SK-N-SH treated with all-trans-retinoic acid at 6 μM for 48 hours (cell line): ENCODE results near the gene PCYT1B.

Experiments
- ATAC-seq: fragments of 200-7000 bp; cut with Tn5 transposase; 3 replicates; pipeline ENCODE4 v1.9.1; 2020; ENCODE audit warnings: mild to moderate bottlenecking, moderate library complexity
- ARNTL ChIP-seq: fragments of 450-650 bp; formaldehyde crosslinking; IDR thresholded peaks from 2 replicates; pipeline ENCODE4 v1.5.0; 2020; ENCODE audit warnings: low read depth, mild to moderate bottlenecking, moderate library complexity, borderline replicate concordance
- CREB5 ChIP-seq: fragments of 250-450 bp; sonication (Bioruptor Pico); IDR thresholded peaks from 2 replicates; pipeline ENCODE4 v1.5.1; 2020; ENCODE audit warnings: low read depth, mild to moderate bottlenecking, moderate library complexity
- CSDC2 ChIP-seq: fragments of 250-450 bp; sonication (Bioruptor Pico); IDR thresholded peaks from 2 replicates; pipeline ENCODE4 v1.5.0; 2020; ENCODE audit warnings: mild to moderate bottlenecking, moderate library complexity
- CSRNP3 ChIP-seq: fragments of 250-450 bp; sonication (Bioruptor Pico); IDR thresholded peaks from 2 replicates; pipeline ENCODE4 v1.5.1; 2021; ENCODE audit warnings: mild to moderate bottlenecking, moderate library complexity
- ESRRG ChIP-seq: fragments of 250-450 bp; sonication (Bioruptor Pico); IDR thresholded peaks from 2 replicates; pipeline ENCODE4 v1.6.1; 2021; ENCODE audit warnings: mild to moderate bottlenecking
- GLIS3 ChIP-seq: fragments of 250-450 bp; sonication (Bioruptor Pico); IDR thresholded peaks from 2 replicates; pipeline ENCODE4 v1.5.0; 2020; ENCODE audit warnings: mild to moderate bottlenecking, moderate library complexity
- ISL1 ChIP-seq: fragments of 250-450 bp; sonication (Bioruptor Pico); IDR thresholded peaks from 2 replicates; pipeline ENCODE4 v2.1.2; 2022; ENCODE audit warnings: mild to moderate bottlenecking, moderate library complexity
- OSR1 ChIP-seq: fragments of 250-450 bp; sonication (Bioruptor Pico); IDR thresholded peaks from 2 replicates; pipeline ENCODE4 v1.8.0; 2022; ENCODE audit warnings: moderate library complexity, mild to moderate bottlenecking, inconsistent platforms
- PATZ1 ChIP-seq: fragments of 250-450 bp; sonication (Bioruptor Pico); IDR thresholded peaks from 2 replicates; pipeline ENCODE4 v1.8.0; 2020; ENCODE audit warnings: mild to moderate bottlenecking, moderate library complexity, borderline replicate concordance
- POU6F1 ChIP-seq: fragments of 250-450 bp; sonication (Bioruptor Pico); IDR thresholded peaks from 2 replicates; pipeline ENCODE4 v1.8.0; 2021; ENCODE audit warnings: low read depth, mild to moderate bottlenecking, moderate library complexity, borderline replicate concordance
- PPARA ChIP-seq: fragments of 250-450 bp; sonication (Bioruptor Pico); IDR thresholded peaks from 2 replicates; pipeline ENCODE4 v1.5.0; 2020; ENCODE audit warnings: mild to moderate bottlenecking, borderline replicate concordance
- RARB ChIP-seq: fragments of 250-450 bp; sonication (Bioruptor Pico); IDR thresholded peaks from 2 replicates; pipeline ENCODE4 v1.8.0; 2021; ENCODE audit warnings: mild to moderate bottlenecking, moderate library complexity
- SNAI2 ChIP-seq: fragments of 250-450 bp; sonication (Bioruptor Pico); IDR thresholded peaks from 2 replicates; pipeline ENCODE4 v1.5.0; 2020; ENCODE audit warnings: mild to moderate bottlenecking, moderate library complexity
- TCF4 ChIP-seq: fragments of 250-450 bp; sonication (Bioruptor Pico); IDR thresholded peaks from 2 replicates; pipeline ENCODE4 v1.8.0; 2021; ENCODE audit warnings: mild to moderate bottlenecking, moderate library complexity, borderline replicate concordance
- TOX ChIP-seq: fragments of 250-450 bp; sonication (Bioruptor Pico); IDR thresholded peaks from 2 replicates; pipeline ENCODE4 v1.8.0; 2021; ENCODE audit warnings: mild to moderate bottlenecking, moderate library complexity, borderline replicate concordance
- TSHZ2 ChIP-seq: fragments of 250-450 bp; sonication (Bioruptor Pico); IDR thresholded peaks from 2 replicates; pipeline ENCODE4 v1.5.0; 2020; ENCODE audit warnings: mild to moderate bottlenecking, moderate library complexity
- ZC3H10 ChIP-seq: fragments of 250-450 bp; sonication (Bioruptor Pico); IDR thresholded peaks from 2 replicates; pipeline ENCODE4 v1.5.1; 2021; ENCODE audit warnings: mild to moderate bottlenecking, moderate library complexity
- ZFP3 ChIP-seq: fragments of 250-450 bp; sonication (Bioruptor Pico); IDR thresholded peaks from 2 replicates; pipeline ENCODE4 v1.5.0; 2020; ENCODE audit warnings: mild to moderate bottlenecking, moderate library complexity
- ZNF565 ChIP-seq: fragments of 450-650 bp; formaldehyde crosslinking; conservative IDR thresholded peaks from 2 replicates; pipeline ENCODE4 v1.5.0; 2020; ENCODE audit warnings: low read depth, mild to moderate bottlenecking, moderate library complexity
- ZNF70 ChIP-seq: fragments of 450-650 bp; formaldehyde crosslinking; IDR thresholded peaks from 2 replicates; pipeline ENCODE4 v1.5.0; 2020; ENCODE audit warnings: mild to moderate bottlenecking, moderate library complexity
- ZNF8 ChIP-seq: fragments of 450-650 bp; formaldehyde crosslinking; IDR thresholded peaks from 2 replicates; pipeline ENCODE4 v1.5.0; 2020; ENCODE audit warnings: mild to moderate bottlenecking, moderate library complexity

PCYT1B gene

GRCh38 chrX:24567169-24567568 is 80.0 kb downstream of the PCYT1B start:
- no peak for ATAC-seq
- no peak for TF ChIP-seq TSHZ2 (CRISPR knock-in tag)
- TF ChIP-seq TCF4 (CRISPR knock-in tag): no peak
- no peak for TF ChIP-seq ARNTL (CRISPR knock-in tag)
- TF ChIP-seq ZNF565 (CRISPR knock-in tag): no peak
- no peak for TF ChIP-seq GLIS3 (CRISPR knock-in tag)
- no peak for TF ChIP-seq ZC3H10 (CRISPR knock-in tag)
- no peak for TF ChIP-seq CSRNP3
- no peak for TF ChIP-seq RARB
- no peak for TF ChIP-seq PATZ1 (CRISPR knock-in tag)
- TF ChIP-seq OSR1 (CRISPR knock-in tag): no peak
- TF ChIP-seq SNAI2 (CRISPR knock-in tag): no peak
- no peak for TF ChIP-seq TOX
- TF ChIP-seq PPARA (CRISPR knock-in tag): no peak
- no peak for TF ChIP-seq ZNF8 (CRISPR knock-in tag)
- TF ChIP-seq CREB5: no peak
- TF ChIP-seq CSDC2: no peak
- TF ChIP-seq ESRRG: no peak
- TF ChIP-seq ISL1 (CRISPR knock-in tag): no peak
- no peak for TF ChIP-seq POU6F1 (CRISPR knock-in tag)
- no peak for TF ChIP-seq ZFP3 (CRISPR knock-in tag)
- TF ChIP-seq, all 23 proteins: peak for 0

- TF ChIP-seq CSDC2 (no peak), ZC3H10 (CRISPR knock-in tag) (no peak), POU6F1 (CRISPR knock-in tag) (no peak), ISL1 (CRISPR knock-in tag) (no peak), CREB5 (no peak), TSHZ2 (CRISPR knock-in tag) (no peak), OSR1 (CRISPR knock-in tag) (no peak), PATZ1 (CRISPR knock-in tag) (no peak), PPARA (CRISPR knock-in tag) (no peak), RARB (no peak), ZNF565 (CRISPR knock-in tag) (no peak), SNAI2 (CRISPR knock-in tag) (no peak), TOX (no peak), ZNF70 (CRISPR knock-in tag) (no peak), ZNF8 (CRISPR knock-in tag) (no peak)
- no peak for ATAC-seq
These were observed 80.9 kb downstream of the PCYT1B start for GRCh38 chrX:24566240-24566639.
